Stomach (tissue), 9 donors: ENCODE data around the gene TM4SF5. TPM values are rescaled to one million over a fixed set of nuclear protein-coding genes. Genes with fewer than 3 reads are reported as not detected.
A peak's percentile ranks its signal among the peaks of the same experiment; 100 is the strongest.

Experiments used
- DNase-seq, 2 donors: peaks; one replicate each; pipeline versions ENCODE4 v3.0.0 to v3.0.0-alpha.2; 2013 to 2019
- H3K27ac ChIP-seq, 5 donors: fragments of 200-600 bp in 4 of 5; sonication (generic) in 4 of 5; one replicate each; pipeline ENCODE4 v1.5.1; 2013 to 2019; ENCODE audit warnings: mild to moderate bottlenecking in 1 of 5, moderate library complexity in 1 of 5
- H3K27me3 ChIP-seq, 3 donors: fragments of 200-600 bp; sonication (generic); one replicate each; pipeline ENCODE4 v1.5.1; 2017 to 2019; ENCODE audit warnings: mixed run types in 1 of 3
- H3K36me3 ChIP-seq, 4 donors: fragments of 200-600 bp; sonication (generic); 1 replicate in 3 of 4; 2 replicates in 1 of 4; pipeline ENCODE4 v1.5.1; 2016 to 2019
- H3K4me1 ChIP-seq, 4 donors: fragments of 200-600 bp; sonication (generic); one replicate each; pipeline ENCODE4 v1.5.1; 2016 to 2019
- H3K4me3 ChIP-seq, 4 donors: fragments of 200-600 bp; sonication (generic) in 3 of 4; one replicate each; pipeline ENCODE4 v1.5.1; 2016 to 2019; ENCODE audit warnings: mild to moderate bottlenecking in 1 of 4
- H3K9me3 ChIP-seq, 4 donors: fragments of 200-600 bp; sonication (generic); one replicate each; pipeline ENCODE4 v1.5.1; 2016 to 2019
- EP300 ChIP-seq: sonication (generic); formaldehyde crosslinking; IDR thresholded peaks from one replicate; pipeline ENCODE4 v1.6.1; 2017; ENCODE audit warnings: antibody characterized with exemption
- POLR2A ChIP-seq, 4 donors: fragments of 450-650 bp; IDR thresholded peaks; one replicate each; pipeline ENCODE4 v1.6.1; 2016; ENCODE audit warnings: antibody characterized with exemption in 4 of 4, control low read depth in 2 of 4, mild to moderate bottlenecking in 1 of 4, moderate library complexity in 1 of 4
- POLR2AphosphoS5 ChIP-seq, 3 donors: sonication (generic); formaldehyde crosslinking; IDR thresholded peaks; one replicate each; pipeline ENCODE4 v1.6.1; 2016; ENCODE audit warnings: antibody characterized with exemption in 3 of 3
- whole genome bisulfite sequencing, 5 donors: extraction: QIAGEN DNeasy Blood & Tissue Kit in 3 of 5; methylation state at CpG; one replicate each; pipeline versions ENCODE4 v1.1.5 to v1.1.7; 2013 to 2018; 5-methylcytosine and 5-hydroxymethylcytosine counted together
- intact Hi-C: fragments of 100-400 bp; cut with DNase I; formaldehyde crosslinking; loops from one replicate; pipeline ENCODE4 v1.15.1; 2023; ENCODE audit warnings: low total_unique reads
- polyA plus RNA-seq, 3 donors: library from polyadenylated mRNA; stranded (reverse); fragments of 200-250 nt; gene quantifications; one replicate each; pipeline ENCODE4 v1.2.3, GENCODE V29; 2013
- total RNA-seq, 5 donors: library from RNA; depleted of rRNA; stranded (reverse); fragments of >200 nt; gene quantifications; one replicate each; pipeline versions ENCODE4 v1.1.0 to v1.2.3, GENCODE V29; 2014 to 2016
- TF ChIP-seq, protein P1 (sequence below), 7 experiments: fragments of 450-650 bp in 4 of 7; fragments of 200-600 bp in 3 of 7; sonication (generic) in 3 of 7; IDR thresholded peaks; one replicate each; pipeline ENCODE4 v1.5.1; 2016 to 2019; ENCODE audit warnings: antibody characterized with exemption in 7 of 7, control low read depth in 2 of 7, mild to moderate bottlenecking in 1 of 7
- donor health status: healthy with polysubstance abuse.
- donor health status: Bipolar disorder and iron deficiency.
- donor health status: healthy.

The TM4SF5 gene
- total and polyA plus RNA-seq, 8 donors, result 2.3 to 199 (median 7.9) TPM; not detected in 2

GRCh38 chr17:4788159-4788806 is 16.6 kb downstream of the TM4SF5 start:
- Histone ChIP-seq H3K27me3 (peaks cover 0 to 39% (median 12%) of the 10 kb centered on the region in 3 donors), H3K27ac (peak overlapping the region in 2 of 5 donors; percentile 98), H3K4me3 (peak overlapping the region in 3 of 4 donors; percentile 54 to 76 (median 64)), H3K36me3 (no peaks in the 10 kb centered on the region), H3K9me3 (no peaks in the 10 kb centered on the region), H3K4me1 (peaks cover 39 to 59% (median 48%) of the 10 kb centered on the region in 4 donors)
- intact Hi-C loops, result loop anchor here (5.0 to 10.0 kb wide), 3 partner anchors 53 to 94 kb away; partner anchors contain the start of genes CXCL16, MED11, PELP1 and ZMYND15
- DNase-seq, result no peak
- TF ChIP-seq POLR2AphosphoS5 (IDR thresholded peaks at IDR 0.05), result no peak
- TF ChIP-seq, protein P1, sequence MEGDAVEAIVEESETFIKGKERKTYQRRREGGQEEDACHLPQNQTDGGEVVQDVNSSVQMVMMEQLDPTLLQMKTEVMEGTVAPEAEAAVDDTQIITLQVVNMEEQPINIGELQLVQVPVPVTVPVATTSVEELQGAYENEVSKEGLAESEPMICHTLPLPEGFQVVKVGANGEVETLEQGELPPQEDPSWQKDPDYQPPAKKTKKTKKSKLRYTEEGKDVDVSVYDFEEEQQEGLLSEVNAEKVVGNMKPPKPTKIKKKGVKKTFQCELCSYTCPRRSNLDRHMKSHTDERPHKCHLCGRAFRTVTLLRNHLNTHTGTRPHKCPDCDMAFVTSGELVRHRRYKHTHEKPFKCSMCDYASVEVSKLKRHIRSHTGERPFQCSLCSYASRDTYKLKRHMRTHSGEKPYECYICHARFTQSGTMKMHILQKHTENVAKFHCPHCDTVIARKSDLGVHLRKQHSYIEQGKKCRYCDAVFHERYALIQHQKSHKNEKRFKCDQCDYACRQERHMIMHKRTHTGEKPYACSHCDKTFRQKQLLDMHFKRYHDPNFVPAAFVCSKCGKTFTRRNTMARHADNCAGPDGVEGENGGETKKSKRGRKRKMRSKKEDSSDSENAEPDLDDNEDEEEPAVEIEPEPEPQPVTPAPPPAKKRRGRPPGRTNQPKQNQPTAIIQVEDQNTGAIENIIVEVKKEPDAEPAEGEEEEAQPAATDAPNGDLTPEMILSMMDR (IDR thresholded peaks at IDR 0.05), result no peak
- TF ChIP-seq EP300, result no peak
- TF ChIP-seq POLR2A (IDR thresholded peaks at IDR 0.05), result no peak
- WGBS, 5 donors, result 73 to 83% (median 77%) methylated on average over 14 of the region's 14 CpGs

DNA sequence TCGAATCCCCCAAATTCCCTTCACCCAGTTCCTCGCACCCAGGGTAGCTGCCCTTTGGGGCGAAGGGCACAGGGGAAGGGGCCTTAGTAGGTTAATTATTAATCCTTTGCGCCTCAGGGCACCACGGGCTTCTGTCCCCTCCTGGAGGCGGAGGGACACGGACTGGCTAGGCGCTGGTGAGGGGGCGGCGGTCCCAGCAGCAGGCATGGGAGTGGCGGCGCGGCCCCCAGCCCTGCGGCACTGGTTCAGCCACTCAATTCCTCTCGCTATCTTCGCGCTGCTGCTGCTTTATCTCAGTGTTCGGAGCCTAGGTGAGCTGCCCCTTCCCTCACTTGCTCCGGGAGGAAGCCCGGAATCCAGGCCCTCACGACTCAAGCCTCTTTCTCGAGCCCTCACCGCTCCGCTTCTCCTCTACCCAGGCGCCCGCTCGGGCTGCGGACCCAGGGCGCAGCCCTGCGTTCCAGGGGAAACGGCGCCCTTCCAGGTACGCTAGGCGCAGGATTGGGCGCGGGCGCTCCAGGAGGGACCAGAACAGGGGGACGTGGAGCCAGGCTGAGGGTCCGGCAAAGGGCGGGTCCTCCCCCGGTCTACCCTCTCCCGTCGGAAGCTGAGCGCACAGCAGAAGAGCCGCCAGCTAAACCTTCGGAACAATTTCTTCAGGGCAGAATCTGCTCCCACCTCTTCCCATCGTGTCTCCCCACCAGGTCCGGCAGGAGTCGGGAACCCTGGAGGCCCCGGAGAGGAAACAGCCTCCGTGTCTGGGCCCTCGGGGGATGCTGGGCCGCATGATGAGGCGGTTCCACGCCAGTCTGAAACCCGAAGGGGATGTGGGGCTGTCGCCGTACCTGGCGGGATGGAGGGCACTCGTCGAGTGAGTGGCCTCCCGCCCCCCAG is 17.4 kb downstream of the TM4SF5 start, which contains the start of gene GLTPD2:
TSS of gene GLTPD2 (plus strand) at position 158 of the 894 bp plus-strand sequence. CDS start at position 206, 48 bp downstream.
- DNase-seq, result peak in 1 of 2 donors; percentile 63
- Histone ChIP-seq H3K9me3 (no peaks in the 10 kb centered on the region), H3K4me3 (peak within 1 kb of the TSS; percentile 54 to 76 (median 66)), H3K27ac (peak within 1 kb of the TSS; percentile 94 to 99 (median 98)), H3K27me3 (peaks cover 0 to 31% (median 12%) of the 10 kb centered on the region in 3 donors), H3K4me1 (peaks cover 39 to 59% (median 48%) of the 10 kb centered on the region in 4 donors), H3K36me3 (no peaks in the 10 kb centered on the region)
- WGBS, 5 donors, result 16 to 32% (median 19%) methylated on average over 44 to 62 of the region's 62 CpGs
- no peak for TF ChIP-seq POLR2AphosphoS5 (IDR thresholded peaks at IDR 0.05)
- no peak for TF ChIP-seq EP300
- TF ChIP-seq POLR2A (IDR thresholded peaks at IDR 0.05), result no peak
- TF ChIP-seq, protein P1 (IDR thresholded peaks at IDR 0.05), result no peak
- intact Hi-C loops, result loop anchor here (5.0 to 10.0 kb wide), 3 partner anchors 54 to 93 kb away; partner anchors contain the start of genes CXCL16, MED11, PELP1 and ZMYND15

GRCh38 chr17:4789701-4789950 is 17.9 kb downstream of the TM4SF5 start:
- no peak for DNase-seq
- intact Hi-C loops, result loop anchor here (5.0 to 10.0 kb wide), 3 partner anchors 55 to 93 kb away; partner anchors contain the start of genes CXCL16, MED11, PELP1 and ZMYND15
- Histone ChIP-seq H3K4me3 (peak overlapping the region; percentile 54 to 76 (median 66)), H3K27me3 (peaks cover 0 to 26% (median 12%) of the 10 kb centered on the region in 3 donors), H3K36me3 (no peaks in the 10 kb centered on the region), H3K4me1 (peaks cover 39 to 59% (median 48%) of the 10 kb centered on the region in 4 donors), H3K27ac (peak overlapping the region; percentile 94 to 99 (median 98)), H3K9me3 (no peaks in the 10 kb centered on the region)
- TF ChIP-seq, protein P1 (IDR thresholded peaks at IDR 0.05), result no peak
- TF ChIP-seq POLR2AphosphoS5 (IDR thresholded peaks at IDR 0.05), result no peak
- 0 to 20% (median 1%) methylated on average over 1 to 25 of the region's 25 CpGs for WGBS, 5 donors
